ENCODE results near the gene ITGB4. TPM values are rescaled to one million over a fixed set of nuclear protein-coding genes. Genes with fewer than 3 reads are reported as not detected.

Gene ITGB4
- total and polyA plus RNA-seq, 9 of the 15 experiments (the other 6 are each of a cell fraction or from before 2014, with no cell fraction given), result 0.05 to 2.8 (median 0.76) TPM; not detected in 3

- TF ChIP-seq ZNF175 (CRISPR knock-in tag; IDR thresholded peaks at IDR 0.05; ENCODE audit: low read depth) (no peak), CREB3 (tag; conservative IDR thresholded peaks at IDR 0.05; ENCODE audit: low read depth) (no peak), NBN (IDR thresholded peaks at IDR 0.05; ENCODE audit: low read depth) (no peak), XRCC3 (IDR thresholded peaks at IDR 0.05) (no peak), FOXA1 (IDR thresholded peaks at IDR 0.05; ENCODE audit: borderline replicate concordance) (no peak), RERE (CRISPR knock-in tag; IDR thresholded peaks at IDR 0.05; ENCODE audit: borderline replicate concordance) (peak; percentile 90; the same call in 1 of the 2 replicates), RBFOX2 (IDR thresholded peaks at IDR 0.05; ENCODE audit: low read depth, low read length) (peak; percentile 48), XRCC5 (IDR thresholded peaks at IDR 0.05; ENCODE audit: low read depth, low read length) (0 out of 2 replicates have a peak, but pooled peaks have one; percentile 19), MGA (IDR thresholded peaks at IDR 0.05) (no peak)
Observed at GRCh38 chr17:75773808-75774470, 52.7 kb downstream of the ITGB4 start (continued).

Data from K562 (cell line).